Measurements from ENCODE around the gene CATSPERZ.
A peak's percentile ranks its signal among the peaks of the same experiment; 100 is the strongest.

CATSPERZ gene

DNA sequence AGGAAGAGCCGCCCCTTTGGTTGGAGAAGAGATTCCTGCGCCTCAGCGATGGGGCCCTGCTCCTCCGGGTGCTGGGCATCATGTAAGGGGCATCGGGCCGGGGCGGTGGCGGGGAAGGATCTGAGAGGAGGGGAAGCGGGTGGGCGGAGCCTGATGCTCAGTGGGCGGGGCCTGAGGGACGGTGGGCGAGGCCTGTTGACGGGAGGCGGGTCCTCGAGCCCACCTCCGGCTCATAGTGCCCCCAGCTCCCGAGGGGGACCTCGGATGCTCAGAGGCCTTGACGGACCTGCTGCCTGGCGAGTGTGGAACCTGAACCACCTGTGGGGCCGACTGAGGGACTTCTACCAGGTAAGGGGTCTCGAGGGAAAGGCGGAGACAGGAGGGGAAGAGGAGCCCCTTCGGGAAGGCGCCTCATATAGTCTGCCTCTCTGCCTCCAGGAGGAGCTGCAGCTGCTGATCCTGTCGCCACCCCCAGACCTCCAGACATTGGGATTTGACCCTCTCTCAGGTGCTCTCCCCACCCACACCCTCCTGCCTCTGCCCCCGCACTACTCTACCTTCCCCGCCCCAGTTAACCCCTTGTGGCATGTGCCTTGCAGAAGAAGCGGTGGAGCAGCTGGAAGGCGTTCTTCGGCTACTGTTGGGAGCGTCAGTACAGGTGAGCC, 40.6 kb downstream of the CATSPERZ start:
- peak in 2 of 3 donors; percentile 48 to 80 for DNase-seq (ENCODE audit: low read depth in 3 of 3, low spot score in 1 of 3)

GRCh38 chr11:64341429-64341828, 41.3 kb downstream of the CATSPERZ start:
- no peak for DNase-seq (ENCODE audit: low read depth in 3 of 3, low spot score in 1 of 3)

DNA sequence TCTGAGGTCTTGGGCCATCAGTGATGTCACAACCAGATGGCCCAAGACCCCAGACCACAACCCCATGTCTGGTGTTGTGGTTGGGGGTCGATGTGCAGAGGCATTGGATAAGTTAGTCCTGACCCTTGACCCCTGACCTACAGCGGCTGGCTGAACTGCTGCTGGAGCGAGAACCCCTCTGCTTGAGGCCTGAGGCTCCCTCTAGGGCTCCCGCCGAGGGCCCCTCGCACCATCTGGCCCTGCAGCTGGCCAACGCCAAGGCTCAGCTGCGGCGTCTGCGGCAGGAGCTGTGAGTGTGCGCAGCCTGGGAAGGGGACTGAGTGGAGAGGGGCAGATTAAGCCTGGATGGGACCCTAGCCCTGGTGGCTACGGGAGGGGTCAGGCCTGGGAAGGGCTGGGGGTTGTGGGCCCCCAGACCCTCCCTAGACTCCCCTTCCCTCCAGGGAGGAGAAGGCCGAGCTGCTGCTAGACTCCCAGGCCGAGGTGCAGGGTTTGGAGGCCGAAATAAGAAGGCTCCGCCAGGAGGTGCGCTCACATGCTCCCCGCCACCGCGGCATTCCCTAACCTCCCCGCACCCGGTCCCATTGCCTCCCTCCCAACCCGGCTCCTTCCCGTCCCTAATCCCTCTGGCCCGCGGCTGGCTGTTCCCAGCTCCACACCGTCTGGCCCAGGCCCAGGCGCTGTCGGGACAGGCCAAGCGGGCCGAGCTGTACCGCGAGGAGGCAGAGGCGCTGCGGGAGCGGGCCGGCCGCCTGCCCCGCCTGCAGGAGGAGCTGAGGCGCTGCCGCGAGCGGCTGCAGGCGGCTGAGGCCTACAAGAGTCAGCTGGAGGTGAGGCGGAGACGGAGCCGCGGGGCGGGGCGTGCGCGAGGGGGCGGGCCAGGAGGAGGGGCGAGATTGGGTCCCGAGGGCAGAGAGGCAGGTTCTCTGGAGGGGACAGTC, 42.0 kb downstream of the CATSPERZ start:
- DNase-seq (ENCODE audit: low read depth in 3 of 3, low spot score in 1 of 3), result peak; percentile 65 to 94 (median 80)

DNA sequence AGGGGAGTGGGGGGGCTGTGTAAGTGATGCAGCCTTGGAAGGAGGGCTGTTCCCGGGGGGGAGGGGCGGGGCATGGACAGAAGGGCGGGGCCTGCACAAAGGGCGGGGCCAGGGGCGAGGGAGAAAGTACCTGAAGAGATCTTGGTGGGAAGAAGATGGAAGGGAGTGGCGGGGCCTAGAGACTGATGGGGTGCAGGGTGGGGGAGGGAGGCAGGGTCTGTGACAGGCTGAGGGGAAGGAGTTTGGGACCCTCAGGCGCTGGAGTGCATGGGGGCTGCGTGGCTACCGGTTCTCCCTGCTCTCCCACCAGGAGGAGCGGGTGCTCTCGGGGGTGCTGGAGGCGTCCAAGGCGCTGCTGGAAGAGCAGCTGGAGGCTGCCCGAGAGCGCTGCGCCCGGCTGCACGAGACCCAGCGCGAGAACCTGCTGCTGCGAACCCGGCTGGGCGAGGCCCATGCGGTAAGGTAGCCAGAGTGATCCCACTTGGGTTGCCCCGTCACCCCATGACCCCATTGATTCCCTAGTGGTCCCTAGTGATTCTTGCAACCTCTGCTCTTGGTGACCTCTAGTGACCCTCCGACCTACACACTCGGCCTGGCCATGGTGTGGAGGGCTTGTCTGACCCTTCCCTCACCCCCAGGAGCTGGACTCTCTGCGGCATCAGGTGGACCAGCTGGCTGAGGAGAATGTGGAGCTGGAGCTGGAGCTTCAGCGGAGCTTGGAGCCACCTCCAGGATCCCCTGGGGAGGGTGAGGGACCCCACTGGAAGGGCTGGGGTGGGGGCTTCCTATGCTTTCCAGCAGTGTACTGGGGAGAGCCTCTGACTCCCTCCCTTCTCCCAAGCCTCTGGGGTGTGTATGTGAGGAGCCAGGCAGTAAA, 42.9 kb downstream of the CATSPERZ start:
- DNase-seq (ENCODE audit: low read depth in 3 of 3, low spot score in 1 of 3), result no peak

DNA sequence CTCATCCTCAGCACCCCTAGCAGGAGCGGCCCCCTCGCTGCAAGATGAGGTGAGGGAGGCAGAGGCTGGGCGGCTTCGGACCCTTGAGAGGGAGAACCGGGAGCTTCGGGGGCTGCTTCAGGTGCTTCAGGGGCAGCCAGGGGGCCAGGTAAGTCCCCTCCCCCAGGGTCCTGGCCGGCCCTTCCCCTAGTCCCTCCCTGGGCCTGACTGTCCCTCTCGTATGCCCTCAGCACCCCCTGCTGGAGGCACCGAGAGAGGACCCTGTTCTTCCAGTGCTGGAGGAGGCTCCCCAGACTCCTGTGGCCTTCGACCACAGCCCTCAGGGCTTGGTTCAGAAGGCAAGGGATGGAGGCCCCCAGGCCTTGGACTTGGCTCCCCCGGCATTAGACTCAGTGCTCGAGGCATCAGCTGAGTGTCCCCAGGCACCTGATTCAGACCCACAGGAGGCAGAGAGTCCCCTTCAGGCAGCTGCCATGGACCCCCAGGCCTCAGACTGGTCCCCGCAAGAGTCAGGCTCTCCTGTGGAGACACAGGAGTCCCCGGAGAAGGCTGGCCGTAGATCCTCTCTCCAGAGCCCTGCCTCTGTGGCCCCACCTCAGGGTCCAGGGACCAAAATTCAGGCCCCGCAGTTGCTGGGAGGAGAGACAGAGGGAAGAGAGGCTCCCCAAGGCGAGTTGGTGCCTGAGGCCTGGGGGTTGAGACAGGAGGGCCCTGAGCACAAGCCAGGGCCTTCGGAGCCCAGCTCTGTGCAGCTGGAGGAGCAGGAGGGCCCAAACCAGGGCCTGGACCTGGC, 43.8 kb downstream of the CATSPERZ start:
- no peak for DNase-seq (ENCODE audit: low read depth in 3 of 3, low spot score in 1 of 3)

- no peak for DNase-seq (ENCODE audit: low read depth in 3 of 3, low spot score in 1 of 3)
Measured at GRCh38 chr11:64344787-64345186, 44.6 kb downstream of the CATSPERZ start.

DNA sequence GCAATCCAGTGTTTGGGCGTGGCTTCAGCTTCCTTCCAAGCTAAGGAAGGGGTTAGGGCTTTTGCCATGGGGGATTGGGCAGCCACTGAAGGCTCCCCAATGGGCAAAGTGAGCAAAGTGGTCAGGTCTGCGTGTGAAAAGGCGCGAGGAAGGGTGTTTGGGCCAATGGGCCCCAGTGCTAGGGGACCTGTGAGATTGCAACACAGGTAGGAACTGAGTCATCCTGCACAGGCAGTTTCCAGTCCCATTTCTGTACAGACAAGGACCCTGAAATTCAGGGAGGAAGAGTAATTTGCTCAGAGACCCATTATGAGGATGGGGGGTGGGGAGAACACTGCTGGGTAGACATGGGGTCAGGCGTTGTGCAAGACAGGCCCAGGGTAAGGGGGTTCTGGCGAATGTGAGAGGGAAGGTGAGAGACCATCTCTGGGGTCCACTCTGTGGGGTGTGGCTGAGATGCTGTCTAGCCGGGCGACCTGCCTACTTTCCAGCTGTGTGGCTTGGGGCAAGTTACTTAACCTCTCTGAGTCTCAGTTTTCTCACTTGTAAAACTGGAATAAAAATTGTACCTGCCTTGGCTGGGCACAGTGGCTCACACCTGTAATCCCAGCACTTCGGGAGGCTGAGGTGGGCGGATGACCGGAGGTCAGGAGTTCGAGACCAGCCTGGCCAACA, 47.2 kb downstream of the CATSPERZ start:
- DNase-seq (ENCODE audit: low read depth in 3 of 3, low spot score in 1 of 3), result no peak

- DNase-seq (ENCODE audit: low read depth in 3 of 3, low spot score in 1 of 3), result no peak
Measured at GRCh38 chr11:64348383-64349024, 48.3 kb downstream of the CATSPERZ start.

DNA sequence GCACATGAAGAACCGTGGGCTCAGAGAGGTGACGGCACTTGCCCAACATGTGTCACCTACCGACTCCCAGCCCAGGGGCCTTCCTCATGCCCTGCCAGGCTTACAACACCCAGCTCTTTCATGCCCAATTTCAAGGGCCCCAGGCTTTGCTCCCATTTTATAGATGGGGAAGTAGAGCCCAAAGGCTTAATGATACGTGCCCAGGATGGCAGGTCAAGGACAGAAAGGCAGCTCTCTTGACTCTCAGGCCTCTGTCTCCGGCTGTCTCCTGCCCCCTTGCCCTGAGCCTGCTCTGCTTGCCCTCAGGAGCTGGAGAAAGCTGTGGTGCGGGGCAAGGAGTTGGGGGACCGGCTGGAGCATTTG, 48.8 kb downstream of the CATSPERZ start:
- DNase-seq (ENCODE audit: low read depth in 3 of 3, low spot score in 1 of 3), result no peak

DNA sequence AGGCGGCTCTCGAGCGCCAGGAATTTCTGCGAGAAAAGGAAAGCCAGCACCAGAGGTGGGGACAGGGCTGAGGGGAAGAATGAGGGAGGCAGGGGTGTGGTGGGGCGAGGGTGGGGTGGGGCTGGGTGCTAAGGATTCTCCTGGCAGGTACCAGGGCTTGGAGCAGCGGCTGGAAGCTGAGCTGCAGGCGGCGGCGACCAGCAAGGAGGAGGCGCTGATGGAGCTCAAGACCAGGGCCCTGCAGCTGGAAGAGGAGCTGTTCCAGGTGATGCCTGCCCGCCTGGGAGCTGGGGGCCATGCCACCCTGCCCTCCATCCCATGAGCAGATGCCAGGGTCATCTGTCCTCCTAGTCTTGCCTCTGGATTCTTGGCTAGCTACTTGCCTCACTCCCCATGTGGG, 49.2 kb downstream of the CATSPERZ start:
- no peak for DNase-seq (ENCODE audit: low read depth in 3 of 3, low spot score in 1 of 3)

DNA sequence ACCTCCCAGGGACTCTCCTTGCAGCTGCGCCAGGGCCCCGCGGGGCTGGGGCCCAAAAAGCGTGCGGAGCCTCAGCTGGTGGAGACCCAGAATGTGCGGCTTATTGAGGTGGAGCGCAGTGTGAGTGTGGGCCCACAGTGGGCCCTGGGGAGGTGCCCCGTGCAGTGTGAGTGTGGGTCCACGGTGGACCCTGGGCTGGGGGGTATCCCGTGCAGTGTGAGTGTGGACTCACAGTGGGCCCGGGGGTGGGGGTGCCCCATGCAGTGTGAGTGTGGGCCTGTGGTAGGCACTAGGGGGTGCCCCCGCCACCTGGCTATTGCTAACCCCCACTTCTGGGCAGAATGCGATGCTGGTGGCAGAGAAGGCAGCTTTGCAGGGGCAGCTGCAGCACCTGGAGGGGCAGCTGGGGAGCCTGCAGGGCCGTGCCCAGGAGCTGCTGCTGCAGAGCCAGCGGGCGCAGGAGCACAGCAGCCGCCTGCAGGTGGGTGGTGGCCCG, 51.0 kb downstream of the CATSPERZ start:
- DNase-seq (ENCODE audit: low read depth in 3 of 3, low spot score in 1 of 3), result no peak

DNA sequence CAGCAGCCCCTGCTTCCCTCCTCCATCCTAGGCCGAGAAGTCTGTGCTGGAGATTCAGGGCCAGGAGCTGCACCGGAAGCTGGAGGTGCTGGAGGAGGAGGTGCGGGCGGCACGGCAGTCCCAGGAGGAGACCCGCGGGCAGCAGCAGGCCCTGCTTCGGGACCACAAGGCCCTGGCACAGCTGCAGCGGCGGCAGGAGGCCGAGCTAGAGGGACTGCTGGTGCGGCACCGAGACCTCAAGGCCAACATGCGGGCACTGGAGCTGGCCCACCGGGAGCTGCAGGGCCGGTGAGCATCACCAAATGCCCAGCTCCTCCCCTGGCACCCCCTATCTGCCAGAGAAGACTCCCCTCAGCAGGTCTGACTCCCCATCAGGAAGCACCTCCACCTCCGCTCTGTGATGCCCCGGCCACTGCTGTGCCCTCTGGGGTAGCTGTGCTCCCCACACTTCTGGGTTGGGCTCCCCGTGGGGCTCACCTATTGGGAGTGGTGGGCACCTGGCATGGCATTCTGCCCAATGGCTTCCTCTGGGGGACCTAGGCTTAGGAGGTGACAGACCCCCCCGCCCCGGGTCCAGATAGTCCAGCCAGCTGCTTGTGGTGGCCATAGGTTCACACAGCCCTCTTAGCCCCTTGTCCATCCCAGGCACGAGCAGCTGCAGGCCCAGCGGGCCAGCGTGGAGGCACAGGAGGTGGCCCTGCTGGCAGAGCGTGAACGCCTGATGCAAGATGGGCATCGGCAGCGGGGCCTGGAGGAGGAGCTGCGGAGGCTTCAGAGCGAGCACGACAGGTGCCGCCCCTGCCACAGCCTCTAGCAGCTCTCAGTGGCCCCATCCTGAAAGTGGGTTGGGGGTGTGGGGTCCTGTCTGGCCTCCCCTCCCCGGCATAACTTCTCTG, 52.2 kb downstream of the CATSPERZ start:
- DNase-seq (ENCODE audit: low read depth in 3 of 3, low spot score in 1 of 3), result no peak

GRCh38 chr11:64352995-64353714, 53.0 kb downstream of the CATSPERZ start:
- DNase-seq (ENCODE audit: low read depth in 3 of 3, low spot score in 1 of 3), result no peak

DNA sequence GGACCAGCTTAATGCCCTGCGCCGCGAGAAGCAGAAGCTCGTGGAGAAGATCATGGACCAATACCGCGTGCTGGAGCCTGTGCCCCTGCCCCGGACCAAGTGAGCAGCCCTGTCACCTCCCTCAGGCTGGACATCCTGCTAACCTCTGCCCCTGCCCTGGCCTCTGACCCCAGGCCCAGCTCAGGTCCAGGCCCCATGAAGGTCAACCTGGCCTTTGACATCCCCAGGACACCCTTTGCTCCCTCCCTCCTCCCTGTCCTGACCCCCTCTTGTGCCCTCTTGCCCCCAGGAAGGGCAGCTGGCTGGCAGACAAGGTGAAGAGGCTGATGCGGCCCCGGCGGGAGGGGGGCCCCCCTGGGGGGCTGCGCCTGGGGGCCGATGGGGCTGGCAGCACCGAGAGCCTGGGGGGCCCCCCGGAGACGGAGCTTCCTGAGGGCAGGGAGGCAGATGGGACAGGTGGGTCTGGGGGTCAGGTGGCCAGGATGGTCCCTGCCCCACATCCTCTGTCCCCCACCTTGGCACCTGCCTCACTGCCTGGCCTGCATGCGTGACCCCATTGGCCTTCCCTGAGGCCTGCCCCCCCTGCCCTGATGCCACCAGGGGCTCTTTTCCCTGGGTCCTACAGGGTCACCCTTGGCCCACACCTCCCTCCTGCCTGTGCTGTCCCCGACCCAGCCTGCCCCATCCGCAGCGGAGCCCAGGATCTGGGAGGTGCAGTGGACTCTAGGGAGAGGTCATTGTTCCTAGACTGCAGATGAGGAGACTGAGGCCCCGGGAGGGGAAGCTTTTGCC, 53.8 kb downstream of the CATSPERZ start:
- DNase-seq (ENCODE audit: low read depth in 3 of 3, low spot score in 1 of 3), result no peak
